ENCODE results near the gene SLC1A3. TPM values are rescaled to one million over a fixed set of nuclear protein-coding genes. Genes with fewer than 3 reads are reported as not detected.
A peak's percentile ranks its signal among the peaks of the same experiment; 100 is the strongest.

Gene SLC1A3
- 10 to 100 TPM; 11.3 to 26.5 (median 21.2) TPM for total RNA-seq

GRCh38 chr5:36606428-36607113 lies at the start of gene SLC1A3:
SLC1A3 (plus strand) TSS chr5:36606606; CDS start chr5:36608424, 1,818 bp downstream.
- intact Hi-C loops (cut with DNase I): loop anchor here (10.0 kb wide), 1 partner anchor 182 kb away; no protein-coding TSS in a partner anchor
- H3K27ac ChIP-seq (replicated peaks in 1 of 4): peak within 1 kb of the TSS; percentile 57 to 71 (median 62)
- peak within 1 kb of the TSS; percentile 56 to 74 (median 64) for H3K4me3 ChIP-seq
- no peaks in the 10 kb centered on the region for H3K36me3 ChIP-seq
- DNase-seq (ENCODE audit: extremely low spot score): no peak
- no peaks in the 10 kb centered on the region for H3K27me3 ChIP-seq
- peak; percentile 52 for TF ChIP-seq POLR2A (IDR thresholded peaks at IDR 0.05; ENCODE audit: low read depth)
- TF ChIP-seq EP300 (IDR thresholded peaks at IDR 0.05): no peak
- TF ChIP-seq POLR2AphosphoS5 (IDR thresholded peaks at IDR 0.05): peak; percentile 66 to 82
- TF ChIP-seq, protein P1, sequence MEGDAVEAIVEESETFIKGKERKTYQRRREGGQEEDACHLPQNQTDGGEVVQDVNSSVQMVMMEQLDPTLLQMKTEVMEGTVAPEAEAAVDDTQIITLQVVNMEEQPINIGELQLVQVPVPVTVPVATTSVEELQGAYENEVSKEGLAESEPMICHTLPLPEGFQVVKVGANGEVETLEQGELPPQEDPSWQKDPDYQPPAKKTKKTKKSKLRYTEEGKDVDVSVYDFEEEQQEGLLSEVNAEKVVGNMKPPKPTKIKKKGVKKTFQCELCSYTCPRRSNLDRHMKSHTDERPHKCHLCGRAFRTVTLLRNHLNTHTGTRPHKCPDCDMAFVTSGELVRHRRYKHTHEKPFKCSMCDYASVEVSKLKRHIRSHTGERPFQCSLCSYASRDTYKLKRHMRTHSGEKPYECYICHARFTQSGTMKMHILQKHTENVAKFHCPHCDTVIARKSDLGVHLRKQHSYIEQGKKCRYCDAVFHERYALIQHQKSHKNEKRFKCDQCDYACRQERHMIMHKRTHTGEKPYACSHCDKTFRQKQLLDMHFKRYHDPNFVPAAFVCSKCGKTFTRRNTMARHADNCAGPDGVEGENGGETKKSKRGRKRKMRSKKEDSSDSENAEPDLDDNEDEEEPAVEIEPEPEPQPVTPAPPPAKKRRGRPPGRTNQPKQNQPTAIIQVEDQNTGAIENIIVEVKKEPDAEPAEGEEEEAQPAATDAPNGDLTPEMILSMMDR (IDR thresholded peaks at IDR 0.05): no peak
- WGBS: under 1% methylated on average over 20 of the region's 20 CpGs
- peaks cover 0 to 28% (median 20%) of the 10 kb centered on the region in 4 donors for H3K4me1 ChIP-seq
- H3K9me3 ChIP-seq: no peaks in the 10 kb centered on the region

DNA sequence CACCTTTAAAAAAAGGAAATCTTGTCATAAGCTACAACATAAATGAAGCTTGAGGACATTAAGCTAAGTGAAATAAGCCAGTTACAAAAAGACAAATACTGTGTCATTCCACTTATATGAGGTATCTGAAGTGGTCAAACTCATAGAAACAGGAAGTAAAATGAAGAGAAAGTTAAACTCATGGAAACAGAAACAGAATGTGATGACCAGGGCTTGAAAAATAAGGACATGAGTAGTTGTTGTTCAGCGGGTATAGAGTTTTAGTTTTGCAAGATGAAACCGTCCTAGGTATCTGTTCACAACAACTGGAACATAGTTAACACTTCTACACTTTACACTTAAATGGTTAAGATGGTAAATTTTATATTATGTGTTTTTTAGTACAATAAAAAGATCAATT lies 47.8 kb upstream of the SLC1A3 start:
- WGBS: 84% methylated on average over 2 of the region's 2 CpGs

GRCh38 chr5:36561601-36562000 lies 44.8 kb upstream of the SLC1A3 start:
- no peaks in the 10 kb centered on the region for H3K36me3 ChIP-seq
- intact Hi-C loops (cut with DNase I): no loop called here
- no peak overlapping the region for H3K27ac ChIP-seq (replicated peaks in 1 of 4)
- no peaks in the 10 kb centered on the region for H3K4me1 ChIP-seq
- H3K4me3 ChIP-seq: no peak overlapping the region
- H3K9me3 ChIP-seq: no peaks in the 10 kb centered on the region
- 90% methylated on average over 3 of the region's 3 CpGs for WGBS
- TF ChIP-seq EP300 (IDR thresholded peaks at IDR 0.05) (no peak), POLR2AphosphoS5 (IDR thresholded peaks at IDR 0.05) (no peak), POLR2A (IDR thresholded peaks at IDR 0.05; ENCODE audit: low read depth) (no peak)
- TF ChIP-seq, protein P1 (IDR thresholded peaks at IDR 0.05): no peak
- DNase-seq (ENCODE audit: extremely low spot score): no peak
- H3K27me3 ChIP-seq: no peaks in the 10 kb centered on the region

More for the DNA sequence above, 47.8 kb upstream of the SLC1A3 start:
- Histone ChIP-seq H3K27me3 (no peaks in the 10 kb centered on the region), H3K4me3 (no peak overlapping the region), H3K27ac (replicated peaks in 1 of 4) (no peak overlapping the region), H3K36me3 (no peaks in the 10 kb centered on the region), H3K9me3 (peaks cover 0 to 4% (median 0%) of the 10 kb centered on the region in 4 donors), H3K4me1 (no peaks in the 10 kb centered on the region)
- DNase-seq (ENCODE audit: extremely low spot score): no peak
- TF ChIP-seq POLR2A (IDR thresholded peaks at IDR 0.05; ENCODE audit: low read depth): no peak
- TF ChIP-seq, protein P1 (IDR thresholded peaks at IDR 0.05): no peak
- no peak for TF ChIP-seq EP300 (IDR thresholded peaks at IDR 0.05)
- no peak for TF ChIP-seq POLR2AphosphoS5 (IDR thresholded peaks at IDR 0.05)
- intact Hi-C loops (cut with DNase I): no loop called here

DNA sequence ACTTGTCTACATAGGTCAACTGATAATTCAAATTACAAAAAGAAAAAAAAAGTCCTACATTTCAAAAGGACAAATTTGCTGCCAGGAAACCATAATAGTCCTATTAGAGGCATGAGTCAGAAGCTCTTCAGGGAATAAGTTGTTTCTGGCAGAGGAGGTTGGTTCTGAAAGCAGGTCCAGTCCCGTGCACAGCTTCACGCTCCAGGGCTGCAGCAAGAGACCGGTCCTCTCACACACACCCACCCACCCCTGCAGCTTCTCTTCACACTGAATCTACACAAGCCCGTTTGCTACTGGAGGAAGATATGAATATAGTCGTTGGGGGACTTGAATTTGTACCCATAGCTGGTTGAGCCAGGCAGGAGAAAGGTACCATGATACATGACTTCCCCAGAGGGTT lies 36.9 kb upstream of the SLC1A3 start:
- H3K9me3 ChIP-seq: no peaks in the 10 kb centered on the region

More for the DNA sequence above, 36.9 kb upstream of the SLC1A3 start:
- no peak for DNase-seq (ENCODE audit: extremely low spot score)
- TF ChIP-seq POLR2A (IDR thresholded peaks at IDR 0.05; ENCODE audit: low read depth) (no peak), POLR2AphosphoS5 (IDR thresholded peaks at IDR 0.05) (no peak), EP300 (IDR thresholded peaks at IDR 0.05) (no peak)
- TF ChIP-seq, protein P1 (IDR thresholded peaks at IDR 0.05): no peak
- intact Hi-C loops (cut with DNase I): no loop called here
- Histone ChIP-seq H3K4me1 (peaks cover 0 to 3% (median 0%) of the 10 kb centered on the region in 4 donors), H3K4me3 (no peak overlapping the region), H3K27ac (replicated peaks in 1 of 4) (no peak overlapping the region), H3K36me3 (no peaks in the 10 kb centered on the region), H3K27me3 (no peaks in the 10 kb centered on the region)
- 90% methylated on average over 5 of the region's 5 CpGs for WGBS
